ENCODE results near the gene OPCML.

DNA sequence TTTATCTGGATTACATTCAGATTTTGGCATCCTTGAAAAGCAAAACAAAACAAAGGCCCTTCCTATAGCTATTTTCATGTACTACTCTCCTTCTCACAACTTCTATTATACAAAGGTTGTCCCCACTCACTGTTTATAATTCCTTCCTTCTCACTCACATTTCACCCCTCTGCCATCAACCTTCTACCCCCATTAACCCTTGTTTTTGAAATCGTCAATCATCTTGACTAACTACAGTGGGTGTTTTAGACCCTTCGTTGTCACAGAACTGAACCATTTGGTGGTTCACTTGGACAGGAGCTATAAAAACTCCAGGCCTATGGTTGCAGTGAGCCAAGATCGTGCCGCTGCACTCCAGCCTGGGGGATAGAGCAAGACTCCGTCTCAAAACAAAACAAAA, 639.4 kb downstream of the OPCML start:
- TF ChIP-seq RAD21 (conservative IDR thresholded peaks at IDR 0.05), result no peak
- TF ChIP-seq, protein P1, sequence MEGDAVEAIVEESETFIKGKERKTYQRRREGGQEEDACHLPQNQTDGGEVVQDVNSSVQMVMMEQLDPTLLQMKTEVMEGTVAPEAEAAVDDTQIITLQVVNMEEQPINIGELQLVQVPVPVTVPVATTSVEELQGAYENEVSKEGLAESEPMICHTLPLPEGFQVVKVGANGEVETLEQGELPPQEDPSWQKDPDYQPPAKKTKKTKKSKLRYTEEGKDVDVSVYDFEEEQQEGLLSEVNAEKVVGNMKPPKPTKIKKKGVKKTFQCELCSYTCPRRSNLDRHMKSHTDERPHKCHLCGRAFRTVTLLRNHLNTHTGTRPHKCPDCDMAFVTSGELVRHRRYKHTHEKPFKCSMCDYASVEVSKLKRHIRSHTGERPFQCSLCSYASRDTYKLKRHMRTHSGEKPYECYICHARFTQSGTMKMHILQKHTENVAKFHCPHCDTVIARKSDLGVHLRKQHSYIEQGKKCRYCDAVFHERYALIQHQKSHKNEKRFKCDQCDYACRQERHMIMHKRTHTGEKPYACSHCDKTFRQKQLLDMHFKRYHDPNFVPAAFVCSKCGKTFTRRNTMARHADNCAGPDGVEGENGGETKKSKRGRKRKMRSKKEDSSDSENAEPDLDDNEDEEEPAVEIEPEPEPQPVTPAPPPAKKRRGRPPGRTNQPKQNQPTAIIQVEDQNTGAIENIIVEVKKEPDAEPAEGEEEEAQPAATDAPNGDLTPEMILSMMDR (IDR thresholded peaks at IDR 0.05; ENCODE audit: poor library complexity, severe bottlenecking), result no peak
- TF ChIP-seq POLR2AphosphoS5 (IDR thresholded peaks at IDR 0.05), result no peak
- no peak for TF ChIP-seq SMC3 (conservative IDR thresholded peaks at IDR 0.05; ENCODE audit: poor library complexity)
- no peak for TF ChIP-seq EZH2 (IDR thresholded peaks at IDR 0.05; ENCODE audit: borderline replicate concordance, insufficient read depth, low read length, poor library complexity, severe bottlenecking)
- no peak for TF ChIP-seq MXI1 (conservative IDR thresholded peaks at IDR 0.05; ENCODE audit: poor library complexity, severe bottlenecking)
